IMR-90 (cell line): ENCODE measurements around the gene EHMT1. TPM values are rescaled to one million over a fixed set of nuclear protein-coding genes. Genes with fewer than 3 reads are reported as not detected.
"Not testable (repeated sequence)": the region's sequence is repeated elsewhere in the genome, so short reads cannot be mapped to it uniquely, and the experiment has no call there.

ENCODE experiments used
- ATAC-seq: fragments of 200-7000 bp; cut with Tn5 transposase; 2 replicates; pipeline ENCODE4 v1.9.1; 2020; ENCODE audit warnings: low read depth, mild to moderate bottlenecking, moderate library complexity
- BruUV-seq: library from RNA; stranded (reverse); fragments of 400-500 nt; replicated peaks from 2 replicates; lab custom pipeline; 2021; lab: Mats Ljungman, UMichigan
- CTCF ChIA-PET: fragments of 300-600 bp; formaldehyde crosslinking; extraction: SDS; loops from one replicate; lab custom pipeline; 2021; ENCODE audit warnings: antibody characterized with exemption; lab: Yijun Ruan, JAX
- POLR2A ChIA-PET: fragments of 300-600 bp; sonication (Branson Sonifier 250); formaldehyde crosslinking; loops from one replicate; lab custom pipeline; 2022; ENCODE audit warnings: antibody characterized with exemption; ENCODE audit not compliant: unreplicated experiment; lab: Charles Lee
- DNase-seq: peaks from one replicate; pipeline ENCODE4 v3.0.0; 2013
- H2AFZ ChIP-seq: replicated peaks from 2 replicates; pipeline ENCODE3; 2013; ENCODE audit warnings: low read length, mild to moderate bottlenecking; ENCODE audit not compliant: poor library complexity
- H2AK5ac ChIP-seq: 2 replicates; pipeline ENCODE4 v1.6.1; 2013; ENCODE audit warnings: low read depth, low read length, inconsistent platforms
- H2AK9ac ChIP-seq: replicated peaks from 2 replicates; pipeline ENCODE3; 2013; ENCODE audit warnings: mild to moderate bottlenecking, low read depth, low read length, moderate library complexity; ENCODE audit not compliant: poor library complexity
- H2BK120ac ChIP-seq: 2 replicates; pipeline ENCODE4 v1.6.1; 2013; ENCODE audit warnings: low read depth, low read length, inconsistent platforms
- H2BK15ac ChIP-seq: 3 replicates; pipeline ENCODE4 v1.6.1; 2013; ENCODE audit warnings: low read depth, low read length, inconsistent platforms
- H2BK20ac ChIP-seq: 2 replicates; pipeline ENCODE4 v1.6.1; 2013; ENCODE audit warnings: low read depth, mild to moderate bottlenecking, inconsistent platforms, low read length, moderate library complexity
- H2BK5ac ChIP-seq: 2 replicates; pipeline ENCODE4 v1.6.1; 2013; ENCODE audit warnings: mild to moderate bottlenecking, low read depth, low read length, inconsistent platforms; ENCODE audit not compliant: poor library complexity, severe bottlenecking
- H3K14ac ChIP-seq: replicated peaks from 2 replicates; pipeline ENCODE4 v1.6.1; 2013; ENCODE audit warnings: low read depth, low read length, inconsistent platforms
- H3K18ac ChIP-seq: 2 replicates; pipeline ENCODE4 v1.6.1; 2013; ENCODE audit warnings: low read depth, low read length, control low read depth
- H3K23ac ChIP-seq: 2 replicates; pipeline ENCODE4 v1.6.1; 2013; ENCODE audit warnings: low read depth, low read length, inconsistent platforms
- H3K27ac ChIP-seq: 2 replicates; pipeline ENCODE4 v1.5.1; 2013; ENCODE audit warnings: mild to moderate bottlenecking, control low read depth, low read length; ENCODE audit not compliant: insufficient read depth
- H3K27me3 ChIP-seq: 2 replicates; pipeline ENCODE4 v1.6.1; 2013; ENCODE audit warnings: low read length; ENCODE audit not compliant: control insufficient read depth, insufficient read depth
- H3K36me3 ChIP-seq: 2 replicates; pipeline ENCODE4 v1.6.1; 2013; ENCODE audit warnings: low read length, mixed read lengths; ENCODE audit not compliant: control insufficient read depth, insufficient read depth
- H3K4ac ChIP-seq: 2 replicates; pipeline ENCODE4 v1.6.1; 2013; ENCODE audit warnings: low read depth, low read length, inconsistent platforms
- H3K4me1 ChIP-seq: 2 replicates; pipeline ENCODE4 v1.6.1; 2013; ENCODE audit warnings: low read length, mixed read lengths; ENCODE audit not compliant: control insufficient read depth, insufficient read depth
- H3K4me2 ChIP-seq: 2 replicates; pipeline ENCODE4 v1.6.1; 2013; ENCODE audit warnings: low read depth, mild to moderate bottlenecking, control low read depth, low read length, moderate library complexity
- H3K4me3 ChIP-seq: 2 replicates; pipeline ENCODE4 v1.5.1; 2013; ENCODE audit warnings: low read depth, mild to moderate bottlenecking, control low read depth, low read length, moderate library complexity; ENCODE audit not compliant: insufficient read depth
- H3K56ac ChIP-seq: 2 replicates; pipeline ENCODE4 v1.6.1; 2013; ENCODE audit warnings: low read length, inconsistent platforms; ENCODE audit not compliant: insufficient read depth; ENCODE audit errors: extremely low read depth
- H3K79me1 ChIP-seq, 2 experiments: 2 replicates each; pipeline ENCODE4 v1.6.1; 2013; ENCODE audit warnings: low read length in 2 of 2, inconsistent platforms in 1 of 2, low read depth in 1 of 2
- H3K9ac ChIP-seq: 2 replicates; pipeline ENCODE4 v1.6.1; 2013; ENCODE audit warnings: low read depth, low read length, control low read depth
- H3K9me1 ChIP-seq: 2 replicates; pipeline ENCODE4 v1.6.1; 2013; ENCODE audit warnings: low read length, inconsistent platforms; ENCODE audit not compliant: insufficient read depth
- H3K9me3 ChIP-seq: 2 replicates; pipeline ENCODE4 v1.6.1; 2013; ENCODE audit warnings: low read length; ENCODE audit not compliant: control insufficient read depth, insufficient read depth
- H4K20me1 ChIP-seq: 2 replicates; pipeline ENCODE4 v1.6.1; 2013; ENCODE audit warnings: low read length, inconsistent platforms; ENCODE audit not compliant: insufficient read depth
- H4K5ac ChIP-seq: 2 replicates; pipeline ENCODE4 v1.6.1; 2013; ENCODE audit warnings: mild to moderate bottlenecking, low read depth, low read length, control low read depth
- H4K8ac ChIP-seq, 2 experiments: 2 replicates each; pipeline ENCODE4 v1.6.1; 2013; ENCODE audit warnings: low read depth in 2 of 2, low read length in 2 of 2, control low read depth in 1 of 2, inconsistent platforms in 1 of 2
- H4K91ac ChIP-seq: 2 replicates; pipeline ENCODE4 v1.6.1; 2013; ENCODE audit warnings: low read depth, low read length, inconsistent platforms; ENCODE audit not compliant: insufficient read depth
- WGBS, 2 experiments: methylation state at CpG; one replicate each; pipeline versions ENCODE4 v1.1.5 to v1.1.7; 2013; ENCODE audit warnings: missing lambda C conversion rate in 2 of 2; ENCODE audit not compliant: insufficient read length in 1 of 2; ENCODE audit errors: extremely low coverage in 2 of 2; 5-methylcytosine and 5-hydroxymethylcytosine counted together
- dilution Hi-C: fragments of 300-500 bp; cut with HindIII; formaldehyde crosslinking; loops from one replicate; pipeline ENCODE4 v1.14.3; 2018; ENCODE audit warnings: low sequenced_read_pairs; ENCODE audit not compliant: unreplicated experiment
- in situ Hi-C: fragments of 300-500 bp; cut with MboI; formaldehyde crosslinking; loops from 3 replicates; pipeline ENCODE4 v1.14.3; 2019; ENCODE audit warnings: low sequenced_read_pairs, inconsistent platforms, mixed read lengths
- intact Hi-C: fragments of 100-400 bp; cut with micrococcal nuclease; formaldehyde crosslinking; loops from 2 replicates; pipeline ENCODE4 v1.10.0; 2022
- polyA plus RNA-seq, 3 experiments: library from polyadenylated mRNA; depleted of rRNA; stranded (reverse); fragments of >200 nt; gene quantifications; 2 replicates each; pipeline ENCODE4 v1.2.3, GENCODE V29; 2012; ENCODE audit warnings: low replicate concordance in 1 of 3
- total RNA-seq: library from RNA; depleted of rRNA; stranded (reverse); fragments of >200 nt; gene quantifications from 2 replicates; pipeline ENCODE4 v1.2.3, GENCODE V29; 2012

Gene EHMT1
- total and polyA plus RNA-seq, 2 of the 4 experiments (the other 2 are of a cell fraction), result 32.8 to 35.1 TPM

DNA sequence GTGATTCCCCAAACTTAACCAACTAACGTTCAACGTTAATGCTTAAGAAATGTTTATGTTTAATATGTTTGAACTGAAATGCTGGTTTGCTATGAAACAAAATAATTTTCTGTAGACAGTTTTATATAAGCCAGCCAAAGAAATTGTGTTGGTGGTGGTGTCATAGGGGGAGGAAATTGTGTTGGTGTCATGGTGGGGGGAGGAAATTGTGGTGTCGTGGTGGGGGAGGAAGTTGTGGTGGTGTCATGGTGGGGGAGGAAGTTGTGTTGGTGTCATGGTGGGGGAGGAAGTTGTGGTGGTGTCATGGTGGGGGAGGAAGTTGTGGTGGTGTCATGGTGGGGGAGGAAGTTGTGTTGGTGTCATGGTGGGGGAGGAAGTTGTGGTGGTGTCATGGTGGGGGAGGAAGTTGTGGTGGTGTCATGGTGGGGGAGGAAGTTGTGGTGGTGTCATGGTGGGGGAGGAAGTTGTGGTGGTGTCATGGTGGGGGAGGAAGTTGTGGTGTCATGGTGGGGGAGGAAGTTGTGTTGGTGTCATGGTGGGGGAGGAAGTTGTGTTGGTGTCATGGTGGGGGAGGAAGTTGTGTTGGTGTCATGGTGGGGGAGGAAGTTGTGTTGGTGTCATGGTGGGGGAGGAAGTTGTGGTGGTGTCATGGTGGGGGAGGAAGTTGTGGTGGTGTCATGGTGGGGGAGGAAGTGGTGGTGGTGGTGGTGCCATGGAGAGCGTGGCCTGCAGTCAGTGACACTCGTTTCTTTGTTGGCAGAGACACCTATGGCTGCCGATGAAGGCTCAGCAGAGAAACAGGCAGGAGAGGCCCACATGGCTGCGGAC lies 97.3 kb downstream of the EHMT1 start:
- dilution Hi-C loops, H4K8ac ChIP-seq, H3K9me1 ChIP-seq, H3K4ac ChIP-seq, H3K14ac ChIP-seq, H3K56ac ChIP-seq, H3K23ac ChIP-seq, ATAC-seq, H2BK15ac ChIP-seq, H3K9ac ChIP-seq, intact Hi-C loops, H3K4me1 ChIP-seq, H3K18ac ChIP-seq, BruUV-seq, H2BK120ac ChIP-seq, H3K4me2 ChIP-seq, H2BK20ac ChIP-seq, in situ Hi-C loops, H3K4me3 ChIP-seq, H4K5ac ChIP-seq, DNase-seq, H4K91ac ChIP-seq, H3K27me3 ChIP-seq, CTCF ChIA-PET, H3K9me3 ChIP-seq, POLR2A ChIA-PET, H3K27ac ChIP-seq: not testable (repeated sequence)
- Histone ChIP-seq H4K20me1 (peaks cover 26% of the 10 kb centered on the region), H2BK5ac (peak overlapping the region; percentile 22), H3K36me3 (peaks cover 45% of the 10 kb centered on the region), H2AK5ac (peak overlapping the region; percentile 42; the same call in 1 of the 2 replicates), H2AK9ac (peak overlapping the region; percentile 98), H3K79me1 (peaks cover 26 to 33% of the 10 kb centered on the region in 2 experiments), H2AFZ (peak overlapping the region; percentile 83)
- WGBS, 2 experiments, result 96% methylated on average over 4 of the region's 7 CpGs; no CpG with 5 or more reads in 1 of the 2 experiments
